Keratinocyte (primary cell): ENCODE measurements around the gene UBR3.

ENCODE experiments used
- EZH2 ChIP-seq: IDR thresholded peaks from one replicate; pipeline ENCODE4 v1.6.1; 2012; ENCODE audit warnings: inconsistent platforms, mild to moderate bottlenecking, low read length, moderate library complexity
- TF ChIP-seq, protein P1 (sequence below), 3 experiments: IDR thresholded peaks in 1 of 3; conservative IDR thresholded peaks in 1 of 3; optimal IDR thresholded peaks in 1 of 3; 2 replicates in 2 of 3; 3 replicates in 1 of 3; pipeline versions ENCODE3 to v1.5.1; 2011; ENCODE audit warnings: low read length in 3 of 3, mild to moderate bottlenecking in 3 of 3, moderate library complexity in 2 of 3, control low read depth in 1 of 3, inconsistent platforms in 1 of 3; ENCODE audit not compliant: insufficient read depth in 2 of 3; ENCODE audit errors: extremely low read depth in 1 of 3

DNA sequence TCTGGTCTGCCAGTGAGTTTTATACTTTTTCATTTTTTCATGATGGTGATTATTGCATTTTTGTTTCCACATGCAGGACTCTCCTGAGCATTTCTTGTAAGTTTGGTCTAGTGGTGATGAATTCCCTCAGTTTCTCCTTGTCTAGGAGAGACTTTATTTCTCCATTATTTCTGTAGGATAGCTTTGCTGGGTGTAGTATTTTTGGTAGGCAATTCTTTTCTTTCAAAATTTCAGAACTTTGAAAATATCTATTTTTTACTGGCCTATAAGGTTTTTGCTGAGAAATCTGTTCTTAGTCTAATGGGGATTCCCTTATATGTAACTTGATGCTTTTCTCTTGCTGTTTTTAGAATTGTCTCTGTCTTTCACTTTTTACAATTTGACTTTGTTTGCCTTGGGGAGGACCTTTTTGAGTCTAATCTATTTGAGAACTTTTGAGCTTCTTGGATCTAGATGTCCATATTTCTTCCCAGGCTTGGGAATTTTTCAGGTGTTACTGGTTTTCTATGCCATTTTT, 149.1 kb downstream of the UBR3 start:
- no peak for TF ChIP-seq EZH2
- TF ChIP-seq, protein P1, sequence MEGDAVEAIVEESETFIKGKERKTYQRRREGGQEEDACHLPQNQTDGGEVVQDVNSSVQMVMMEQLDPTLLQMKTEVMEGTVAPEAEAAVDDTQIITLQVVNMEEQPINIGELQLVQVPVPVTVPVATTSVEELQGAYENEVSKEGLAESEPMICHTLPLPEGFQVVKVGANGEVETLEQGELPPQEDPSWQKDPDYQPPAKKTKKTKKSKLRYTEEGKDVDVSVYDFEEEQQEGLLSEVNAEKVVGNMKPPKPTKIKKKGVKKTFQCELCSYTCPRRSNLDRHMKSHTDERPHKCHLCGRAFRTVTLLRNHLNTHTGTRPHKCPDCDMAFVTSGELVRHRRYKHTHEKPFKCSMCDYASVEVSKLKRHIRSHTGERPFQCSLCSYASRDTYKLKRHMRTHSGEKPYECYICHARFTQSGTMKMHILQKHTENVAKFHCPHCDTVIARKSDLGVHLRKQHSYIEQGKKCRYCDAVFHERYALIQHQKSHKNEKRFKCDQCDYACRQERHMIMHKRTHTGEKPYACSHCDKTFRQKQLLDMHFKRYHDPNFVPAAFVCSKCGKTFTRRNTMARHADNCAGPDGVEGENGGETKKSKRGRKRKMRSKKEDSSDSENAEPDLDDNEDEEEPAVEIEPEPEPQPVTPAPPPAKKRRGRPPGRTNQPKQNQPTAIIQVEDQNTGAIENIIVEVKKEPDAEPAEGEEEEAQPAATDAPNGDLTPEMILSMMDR (optimal IDR thresholded peaks at IDR 0.05 in 1 of 3, IDR thresholded peaks at IDR 0.05 in 1 of 3, conservative IDR thresholded peaks at IDR 0.05 in 1 of 3; ENCODE audit: extremely low read depth in 1 of 3, insufficient read depth in 2 of 3, low read length in 3 of 3), result no peak
